Upper lobe of right lung (tissue), 1 donor: ENCODE data around the gene CALY. TPM values are rescaled to one million over a fixed set of nuclear protein-coding genes. Genes with fewer than 3 reads are reported as not detected.

ENCODE experiments used
- ATAC-seq: fragments of 200-7000 bp; cut with Tn5 transposase; one replicate; pipeline ENCODE4 v1.9.1; 2020; ENCODE audit warnings: mild to moderate bottlenecking, moderate library complexity
- DNase-seq: peaks from one replicate; pipeline ENCODE4 v3.0.0-alpha.2; 2020
- H3K27ac ChIP-seq: fragments of 200-600 bp; one replicate; pipeline ENCODE4 v1.8.0; 2022
- H3K27me3 ChIP-seq: fragments of 200-600 bp; one replicate; pipeline ENCODE4 v1.8.0; 2022; ENCODE audit warnings: mild to moderate bottlenecking
- H3K36me3 ChIP-seq: fragments of 200-600 bp; one replicate; pipeline ENCODE4 v1.8.0; 2022
- H3K4me1 ChIP-seq: fragments of 200-600 bp; one replicate; pipeline ENCODE4 v1.8.0; 2022
- H3K4me3 ChIP-seq: fragments of 200-600 bp; one replicate; pipeline ENCODE4 v1.8.0; 2022; ENCODE audit warnings: mild to moderate bottlenecking
- H3K9me3 ChIP-seq: fragments of 200-600 bp; one replicate; pipeline ENCODE4 v1.8.0; 2022
- intact Hi-C: fragments of 100-400 bp; cut with DNase I; formaldehyde crosslinking; loops from one replicate; pipeline ENCODE4 v1.11.0; 2022
- total RNA-seq: library from RNA; stranded (reverse); fragmentation: NEBNext Ultra II Directional; extraction: Animal tissue kit (Norgen Biotek cat#: 25700); gene quantifications from one replicate; pipeline ENCODE4 v1.2.1, GENCODE V29; 2021
- TF ChIP-seq, protein P1 (sequence below): fragments of 200-600 bp; IDR thresholded peaks from one replicate; pipeline ENCODE4 v1.8.0; 2022; ENCODE audit warnings: antibody characterized with exemption
- donor health status: DM: no; HTN: yes; CAD: no; lungs with severe emphysema.

Gene CALY
- total RNA-seq, 1 donor from 2014 or later: not detected

DNA sequence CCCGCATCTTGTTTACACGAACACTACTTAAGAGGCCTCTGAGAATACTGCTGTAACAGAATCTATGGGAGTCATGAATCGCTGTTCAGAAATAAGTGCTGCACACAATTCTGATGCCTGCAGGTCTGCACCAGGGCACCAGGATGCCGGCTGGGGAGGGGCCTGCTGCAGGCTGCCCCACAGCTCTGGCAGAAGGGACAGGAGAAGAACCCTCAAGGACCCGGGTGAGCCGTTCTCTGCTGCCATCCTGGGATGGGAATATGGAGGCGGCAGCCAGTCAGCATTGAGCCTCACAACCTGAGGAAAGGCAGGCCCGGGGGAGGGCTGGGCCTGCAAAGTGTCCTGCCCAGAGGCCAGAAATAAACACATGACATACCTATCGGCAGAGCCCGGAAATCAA is 39.2 kb downstream of the CALY start:
- no peak for ATAC-seq
- intact Hi-C loops: no loop called here
- TF ChIP-seq, protein P1, sequence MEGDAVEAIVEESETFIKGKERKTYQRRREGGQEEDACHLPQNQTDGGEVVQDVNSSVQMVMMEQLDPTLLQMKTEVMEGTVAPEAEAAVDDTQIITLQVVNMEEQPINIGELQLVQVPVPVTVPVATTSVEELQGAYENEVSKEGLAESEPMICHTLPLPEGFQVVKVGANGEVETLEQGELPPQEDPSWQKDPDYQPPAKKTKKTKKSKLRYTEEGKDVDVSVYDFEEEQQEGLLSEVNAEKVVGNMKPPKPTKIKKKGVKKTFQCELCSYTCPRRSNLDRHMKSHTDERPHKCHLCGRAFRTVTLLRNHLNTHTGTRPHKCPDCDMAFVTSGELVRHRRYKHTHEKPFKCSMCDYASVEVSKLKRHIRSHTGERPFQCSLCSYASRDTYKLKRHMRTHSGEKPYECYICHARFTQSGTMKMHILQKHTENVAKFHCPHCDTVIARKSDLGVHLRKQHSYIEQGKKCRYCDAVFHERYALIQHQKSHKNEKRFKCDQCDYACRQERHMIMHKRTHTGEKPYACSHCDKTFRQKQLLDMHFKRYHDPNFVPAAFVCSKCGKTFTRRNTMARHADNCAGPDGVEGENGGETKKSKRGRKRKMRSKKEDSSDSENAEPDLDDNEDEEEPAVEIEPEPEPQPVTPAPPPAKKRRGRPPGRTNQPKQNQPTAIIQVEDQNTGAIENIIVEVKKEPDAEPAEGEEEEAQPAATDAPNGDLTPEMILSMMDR: no peak

GRCh38 chr10:133295426-133296320 is 41.0 kb downstream of the CALY start:
- TF ChIP-seq, protein P1: no peak
- no peak for DNase-seq
- no peak overlapping the region for H3K4me3 ChIP-seq
- peaks cover 86% of the 10 kb centered on the region for H3K36me3 ChIP-seq
- H3K27ac ChIP-seq: no peak overlapping the region
- no peaks in the 10 kb centered on the region for H3K4me1 ChIP-seq
- H3K9me3 ChIP-seq: no peaks in the 10 kb centered on the region
- intact Hi-C loops: no loop called here
- no peaks in the 10 kb centered on the region for H3K27me3 ChIP-seq
- no peak for ATAC-seq

More for the DNA sequence above, 39.2 kb downstream of the CALY start:
- H3K4me1 ChIP-seq: no peaks in the 10 kb centered on the region
- H3K9me3 ChIP-seq: no peaks in the 10 kb centered on the region
- DNase-seq: no peak
- no peaks in the 10 kb centered on the region for H3K27me3 ChIP-seq
- H3K36me3 ChIP-seq: peaks cover 98% of the 10 kb centered on the region
- H3K27ac ChIP-seq: no peak overlapping the region
- H3K4me3 ChIP-seq: no peak overlapping the region

- peaks cover 86% of the 10 kb centered on the region for H3K36me3 ChIP-seq
- intact Hi-C loops: no loop called here
- no peaks in the 10 kb centered on the region for H3K9me3 ChIP-seq
- no peaks in the 10 kb centered on the region for H3K4me1 ChIP-seq
- no peaks in the 10 kb centered on the region for H3K27me3 ChIP-seq
- no peak overlapping the region for H3K27ac ChIP-seq
- peak; percentile 61 for ATAC-seq
- H3K4me3 ChIP-seq: no peak overlapping the region
- TF ChIP-seq, protein P1: no peak
- DNase-seq: no peak
These were observed 42.5 kb downstream of the CALY start for GRCh38 chr10:133294189-133294588.

DNA sequence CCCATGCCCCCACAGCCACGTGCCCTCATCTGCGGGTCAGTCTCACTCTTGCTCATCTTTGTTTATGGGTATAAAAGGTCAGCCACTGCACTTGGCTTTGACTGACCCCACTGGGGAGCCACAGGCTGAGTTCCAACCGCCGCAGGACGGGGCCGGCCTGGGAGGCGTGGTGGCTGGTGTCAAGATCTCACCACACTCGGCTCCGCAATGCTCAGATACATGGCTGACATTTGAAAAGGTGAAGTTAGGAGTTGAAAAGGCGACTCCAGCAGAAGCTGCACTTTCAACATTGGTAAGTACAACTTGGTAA is 42.9 kb downstream of the CALY start:
- intact Hi-C loops: no loop called here
- H3K27ac ChIP-seq: peak overlapping the region; percentile 6

DNA sequence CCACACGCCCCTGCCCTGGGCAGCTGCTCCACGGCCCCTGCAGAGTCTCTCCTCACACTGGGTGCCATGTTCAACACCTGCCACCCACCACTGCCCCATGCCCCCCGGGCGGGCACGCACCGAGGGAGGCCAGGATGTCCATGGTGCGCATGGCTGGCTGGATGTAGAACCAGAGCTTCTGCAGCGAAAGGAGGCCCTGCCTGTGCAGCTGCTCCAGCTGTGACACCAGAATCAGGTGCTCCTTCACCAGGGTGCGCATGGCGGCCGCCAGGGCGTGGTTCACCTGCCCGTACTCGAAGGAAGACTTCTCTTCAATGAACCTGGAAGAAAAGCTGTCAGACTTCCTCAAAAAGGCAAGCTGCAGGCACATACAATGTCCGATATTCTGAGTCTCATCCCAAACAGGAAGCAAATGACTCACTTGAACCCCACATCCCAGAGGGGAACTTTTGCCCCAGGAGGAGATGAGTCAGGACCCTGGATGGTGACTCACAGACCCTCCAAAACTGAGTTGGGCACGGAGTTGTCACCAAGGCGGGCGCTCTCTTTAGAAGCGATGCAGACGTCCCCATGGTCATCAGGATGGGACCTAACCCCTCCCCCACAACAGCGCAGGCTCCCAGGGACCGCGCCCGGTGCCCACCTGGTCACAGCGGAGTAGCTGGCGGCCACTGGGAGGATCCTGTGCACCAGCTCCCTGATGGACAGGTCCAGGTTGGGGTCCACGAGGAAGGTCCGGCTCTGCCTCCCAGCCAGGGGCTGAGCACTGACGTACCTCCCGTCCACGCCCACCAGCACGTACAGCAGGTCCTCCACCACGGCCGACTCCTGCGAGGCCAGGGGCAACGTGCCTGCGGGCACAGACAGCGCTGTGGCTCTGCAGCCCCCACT is 43.5 kb downstream of the CALY start:
- ATAC-seq (peak; percentile 54), DNase-seq (peak; percentile 64)
- no peaks in the 10 kb centered on the region for H3K9me3 ChIP-seq

More for the DNA sequence above, 42.9 kb downstream of the CALY start:
- TF ChIP-seq, protein P1: no peak
- H3K27me3 ChIP-seq: no peaks in the 10 kb centered on the region
- H3K4me1 ChIP-seq: no peaks in the 10 kb centered on the region
- peak; percentile 6 for ATAC-seq
- no peaks in the 10 kb centered on the region for H3K9me3 ChIP-seq
- DNase-seq: no peak
- no peak overlapping the region for H3K4me3 ChIP-seq
- peaks cover 86% of the 10 kb centered on the region for H3K36me3 ChIP-seq

More for the DNA sequence above, 43.5 kb downstream of the CALY start:
- intact Hi-C loops: no loop called here
- H3K36me3 ChIP-seq: peaks cover 86% of the 10 kb centered on the region
- H3K27ac ChIP-seq: peak overlapping the region; percentile 6
- TF ChIP-seq, protein P1: no peak
- no peak overlapping the region for H3K4me3 ChIP-seq
- H3K27me3 ChIP-seq: no peaks in the 10 kb centered on the region
- no peaks in the 10 kb centered on the region for H3K4me1 ChIP-seq
